T-helper 22 cell (primary cell): ENCODE results near the gene SLC25A21.
"Not testable (repeated sequence)": the region's sequence is repeated elsewhere in the genome, so short reads cannot be mapped to it uniquely, and the experiment has no call there.

Experiments used
- DNase-seq: peaks from one replicate; pipeline ENCODE4 v3.0.0-alpha.2; 2020; ENCODE audit warnings: low read depth

The SLC25A21 gene

GRCh38 chr14:36986407-36986806, 186.0 kb downstream of the SLC25A21 start:
- DNase-seq = no peak

DNA sequence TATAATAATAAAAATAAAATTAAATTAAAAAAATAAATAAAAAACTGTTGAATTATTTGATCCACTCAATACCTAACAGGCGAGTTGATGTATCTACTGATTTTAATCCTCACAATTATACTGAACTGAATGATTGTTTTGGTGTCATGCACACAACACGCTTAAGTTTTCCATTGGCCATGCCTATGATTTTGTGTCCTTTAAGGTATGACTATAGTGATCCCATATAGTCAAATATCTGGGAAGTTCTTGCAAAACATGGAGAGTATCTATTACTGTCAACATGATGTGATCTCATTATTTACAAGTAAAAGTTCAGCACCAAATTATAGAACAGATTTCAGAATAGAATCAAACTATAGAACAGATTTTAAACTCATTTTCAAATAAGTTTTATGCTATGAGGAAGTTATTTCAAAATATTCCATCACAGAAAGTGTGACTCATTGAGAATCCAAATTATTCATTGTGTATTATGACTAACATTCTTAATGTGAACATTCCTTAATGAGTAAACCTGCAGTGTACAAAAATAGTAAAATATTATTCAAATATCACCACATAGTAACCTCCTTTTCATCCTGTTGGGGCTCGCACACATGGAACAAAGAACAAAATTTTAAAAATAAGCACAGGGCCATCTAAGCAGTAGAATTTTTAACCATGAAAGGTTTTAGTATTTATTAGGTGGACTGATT, 190.4 kb downstream of the SLC25A21 start:
- no peak for DNase-seq

GRCh38 chr14:36980413-36980812, 192.0 kb downstream of the SLC25A21 start:
- DNase-seq = not testable (repeated sequence)

DNA sequence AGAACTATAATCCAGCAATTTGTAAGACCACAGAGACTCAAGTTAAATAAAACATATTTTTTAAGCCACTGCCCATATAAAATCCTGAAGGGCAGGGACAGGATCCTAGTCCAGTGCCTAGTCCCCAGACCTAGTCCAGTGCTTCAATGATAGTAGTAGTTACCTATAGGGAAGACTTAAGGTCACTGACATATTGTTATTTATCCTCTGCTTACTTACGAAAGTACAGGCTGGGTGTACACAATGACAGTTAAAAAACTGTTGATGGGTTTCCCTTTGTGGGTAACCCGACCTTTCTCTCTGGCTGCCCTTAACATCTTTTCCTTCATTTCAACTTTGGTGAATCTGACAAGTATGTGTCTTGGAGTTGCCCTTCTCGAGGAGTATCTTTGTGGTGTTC, 192.5 kb downstream of the SLC25A21 start:
- no peak for DNase-seq

DNA sequence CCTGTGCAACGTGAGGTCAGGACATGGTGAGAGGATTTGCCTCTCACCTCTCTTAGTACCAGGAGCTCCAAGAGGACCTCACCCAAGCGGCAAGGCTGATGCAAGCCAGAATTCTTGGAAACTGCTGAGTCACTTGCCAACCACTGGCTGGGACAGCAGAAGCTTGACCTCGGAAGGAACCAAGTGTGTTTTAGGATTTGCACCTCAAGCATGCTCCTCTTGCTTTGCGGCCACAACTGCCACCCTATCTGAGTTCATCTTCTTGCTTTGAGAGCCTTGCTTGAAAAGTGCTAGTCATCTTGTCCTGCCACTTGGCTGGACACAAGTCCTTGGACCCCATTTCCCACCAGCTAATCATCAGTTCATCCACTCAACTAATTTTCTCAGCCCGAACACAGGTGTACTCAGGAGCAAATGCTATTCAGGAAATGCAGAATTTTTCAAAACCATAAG, 195.8 kb downstream of the SLC25A21 start:
- no peak for DNase-seq

- DNase-seq = no peak
Observed at GRCh38 chr14:36975834-36976233, 196.6 kb downstream of the SLC25A21 start.

DNA sequence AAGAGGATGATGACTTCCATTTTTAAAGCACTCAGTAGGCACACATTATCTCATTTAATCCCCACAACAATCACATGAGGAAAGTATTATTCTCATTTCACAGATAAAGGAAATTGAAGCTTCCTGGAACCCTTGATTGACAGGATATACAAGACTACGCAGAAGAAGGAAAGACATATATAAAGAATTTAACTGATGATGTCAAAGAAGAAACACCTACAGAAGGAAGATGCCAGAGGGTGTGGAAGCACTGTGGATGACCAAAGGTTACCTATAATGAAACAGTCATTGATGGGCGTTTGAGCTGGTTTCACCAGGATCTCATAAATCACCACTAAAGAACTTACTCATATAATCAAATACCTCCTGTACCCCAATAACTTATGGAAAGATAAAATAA, 197.4 kb downstream of the SLC25A21 start:
- no peak for DNase-seq

GRCh38 chr14:36973806-36974442, 198.5 kb downstream of the SLC25A21 start:
- no peak for DNase-seq

GRCh38 chr14:36971263-36971855, 201.0 kb downstream of the SLC25A21 start:
- no peak for DNase-seq

- DNase-seq = no peak
Observed at GRCh38 chr14:36967892-36968555, 204.4 kb downstream of the SLC25A21 start.

- no peak for DNase-seq
Observed at GRCh38 chr14:36955967-36956366, 216.4 kb downstream of the SLC25A21 start.

- DNase-seq = no peak
Observed at GRCh38 chr14:36955376-36955775, 217.0 kb downstream of the SLC25A21 start.

- DNase-seq = no peak
Observed at GRCh38 chr14:36952689-36953088, 219.7 kb downstream of the SLC25A21 start.

- DNase-seq = no peak
Observed at GRCh38 chr14:36951380-36951911, 221.0 kb downstream of the SLC25A21 start.

DNA sequence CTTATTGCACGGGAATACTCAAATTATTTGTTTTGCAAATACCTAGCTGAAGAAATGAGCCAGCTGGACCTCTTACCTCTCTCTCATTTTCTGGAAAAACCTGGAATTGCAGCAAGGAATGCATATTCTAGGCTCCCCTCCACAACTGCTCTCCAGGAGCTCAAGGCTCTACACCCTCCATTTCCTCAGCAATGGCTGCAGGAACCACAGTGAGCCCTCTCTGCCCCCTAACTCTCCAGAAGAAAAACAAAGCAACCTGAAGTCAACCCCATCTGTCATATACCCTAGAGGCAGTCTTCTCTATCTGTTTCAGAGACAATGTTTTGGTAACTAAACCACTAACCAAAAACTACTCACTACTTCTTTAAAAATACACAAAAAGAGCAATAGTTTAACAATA, 221.6 kb downstream of the SLC25A21 start:
- no peak for DNase-seq

DNA sequence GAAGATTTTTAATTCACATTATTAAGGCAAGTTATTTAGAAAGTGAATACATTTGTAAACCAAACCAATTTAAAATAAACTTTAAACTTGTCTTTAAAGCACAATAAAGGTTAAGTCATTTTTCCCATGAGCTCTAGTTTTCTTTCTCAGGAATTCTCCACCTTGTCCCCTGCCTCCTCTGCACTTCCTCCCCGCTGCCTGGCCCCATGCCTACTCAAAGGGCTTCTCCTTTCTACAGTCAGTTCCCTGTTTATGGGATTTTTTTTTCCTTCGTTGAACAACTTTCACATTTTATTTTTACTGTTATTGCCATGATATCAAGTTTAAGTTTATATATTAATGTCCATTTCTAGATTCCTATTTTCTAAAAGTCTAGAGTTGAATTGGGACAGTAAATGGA, 223.0 kb downstream of the SLC25A21 start:
- no peak for DNase-seq

DNA sequence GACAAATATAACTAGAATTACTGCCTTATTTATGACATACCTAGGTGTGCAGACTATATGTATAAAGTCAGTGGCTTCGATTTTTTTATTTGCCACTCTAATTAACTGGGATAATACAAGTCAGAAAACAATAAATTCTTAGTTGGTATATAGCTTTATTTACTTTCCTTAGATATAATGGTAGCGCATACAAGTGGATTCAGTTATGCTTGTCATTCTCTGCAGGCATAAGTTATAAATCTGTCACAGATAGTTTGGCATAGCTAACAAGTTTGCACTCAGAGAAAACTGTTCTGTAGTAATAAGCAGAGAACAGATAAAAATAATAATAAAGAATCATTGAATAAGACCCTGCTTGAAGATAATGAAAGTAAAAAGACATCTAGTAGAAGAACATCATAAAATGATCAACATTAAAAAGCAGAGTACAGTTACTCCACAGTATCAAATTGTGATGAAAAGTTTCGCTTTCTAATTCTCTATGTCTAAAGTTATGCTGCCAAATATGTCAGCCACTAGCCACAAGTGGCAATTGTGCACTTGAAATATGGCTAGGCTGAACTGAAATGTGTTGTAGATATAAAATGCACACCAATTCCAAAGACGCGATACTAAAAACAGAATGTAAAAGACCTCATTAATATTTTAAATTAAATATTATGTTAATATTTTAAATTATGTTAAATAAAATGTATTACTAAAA, 224.1 kb downstream of the SLC25A21 start:
- no peak for DNase-seq

DNA sequence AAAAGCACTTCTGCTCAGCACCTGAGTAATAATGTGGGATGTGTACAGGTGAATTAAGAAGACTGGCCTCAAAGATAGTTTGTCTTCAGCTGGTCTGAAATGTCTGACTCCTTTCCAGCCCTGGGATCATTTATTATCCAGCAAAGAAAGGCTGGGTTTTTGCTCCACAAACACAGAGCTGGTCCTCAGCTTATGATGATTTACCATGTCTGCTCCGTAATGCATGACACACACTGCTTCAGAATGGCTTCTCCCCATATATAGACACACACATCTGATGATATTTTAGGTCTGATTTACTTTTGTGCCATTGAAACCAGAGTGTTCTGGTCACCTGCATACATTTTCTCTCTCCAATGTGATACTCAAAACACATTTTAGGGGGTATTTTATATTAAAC, 225.0 kb downstream of the SLC25A21 start:
- DNase-seq = no peak

- no peak for DNase-seq
Observed at GRCh38 chr14:36946872-36947271, 225.5 kb downstream of the SLC25A21 start.

DNA sequence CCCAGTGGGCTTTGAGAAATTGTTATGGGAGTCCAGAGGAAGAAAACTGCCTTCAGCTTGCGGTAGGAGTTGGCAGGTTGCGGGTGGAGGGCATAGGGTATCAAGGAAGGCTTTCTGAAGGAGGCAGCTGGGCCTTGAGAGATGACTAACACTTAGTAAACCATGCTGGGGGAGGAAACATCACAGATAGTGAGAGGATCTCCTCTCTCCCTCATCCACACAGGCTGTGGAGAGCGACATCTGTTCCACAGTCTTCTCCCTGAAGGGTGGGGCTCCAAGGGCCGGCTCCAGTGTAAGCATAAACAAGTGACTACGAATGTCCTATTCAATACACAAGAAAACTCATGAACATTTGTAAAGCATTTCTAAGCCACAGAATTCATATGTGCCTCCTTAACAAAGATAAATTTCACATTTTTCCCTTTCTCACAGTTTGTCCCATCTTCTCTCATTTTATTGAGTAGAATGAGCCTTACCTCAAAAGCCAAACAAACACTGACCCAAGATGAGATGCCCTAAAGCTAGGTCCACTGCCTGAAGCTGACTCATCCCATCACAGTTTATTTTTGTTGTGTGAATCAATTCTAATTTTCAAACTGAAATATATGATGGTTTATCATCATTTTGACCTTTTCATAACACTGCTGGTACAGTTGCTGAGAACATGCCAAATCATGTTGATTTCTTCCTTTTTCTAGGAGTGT, 227.9 kb downstream of the SLC25A21 start:
- no peak for DNase-seq

- no peak for DNase-seq
Observed at GRCh38 chr14:36942522-36943245, 229.7 kb downstream of the SLC25A21 start.
